Stimulated activated CD8-positive, alpha-beta memory T cell treated with anti-CD3 and anti-CD28 coated beads, Interleukin-4, amount 100 ng/mL, for 48 hours (primary cell): ENCODE measurements around the gene NT5C3A.

Experiments used
- DNase-seq: peaks from one replicate; pipeline ENCODE4 v3.0.0-alpha.2; 2020

NT5C3A gene

GRCh38 chr7:33073243-33073642, 10.7 kb upstream of the NT5C3A start:
- DNase-seq = no peak

GRCh38 chr7:33072471-33072870, 9.9 kb upstream of the NT5C3A start:
- no peak for DNase-seq

- no peak for DNase-seq
Observed at GRCh38 chr7:33070831-33071230, 8.3 kb upstream of the NT5C3A start.

- DNase-seq = no peak
Observed at GRCh38 chr7:33070277-33070676, 7.7 kb upstream of the NT5C3A start.

- DNase-seq = no peak
Observed at GRCh38 chr7:33067921-33068320, 5.3 kb upstream of the NT5C3A start.

- DNase-seq = no peak
Observed at GRCh38 chr7:33066771-33067170, 4.2 kb upstream of the NT5C3A start.

- DNase-seq = no peak
Observed at GRCh38 chr7:33065981-33066380, 3.4 kb upstream of the NT5C3A start.

GRCh38 chr7:33062782-33063443, 337 bp upstream of the NT5C3A start:
- peak; percentile 93 for DNase-seq

GRCh38 chr7:33061282-33061937, 1.2 kb downstream of the NT5C3A start:
- no peak for DNase-seq

GRCh38 chr7:33059635-33060034, 2.9 kb downstream of the NT5C3A start:
- DNase-seq = no peak

- no peak for DNase-seq
Observed at GRCh38 chr7:33055158-33055557, 7.4 kb downstream of the NT5C3A start.

GRCh38 chr7:33054261-33054964, 8.2 kb downstream of the NT5C3A start:
- DNase-seq = no peak

- DNase-seq = no peak
Observed at GRCh38 chr7:33053721-33054120, 8.9 kb downstream of the NT5C3A start.

GRCh38 chr7:33050535-33051318, 11.8 kb downstream of the NT5C3A start:
- no peak for DNase-seq

- DNase-seq = no peak
Observed at GRCh38 chr7:33048704-33049103, 13.9 kb downstream of the NT5C3A start.

- DNase-seq = no peak
Observed at GRCh38 chr7:33048257-33048656, 14.3 kb downstream of the NT5C3A start.

GRCh38 chr7:33044986-33045385, 17.6 kb downstream of the NT5C3A start:
- DNase-seq = no peak

- DNase-seq = no peak
Observed at GRCh38 chr7:33044401-33044718, 18.2 kb downstream of the NT5C3A start.

GRCh38 chr7:33043501-33044400, 18.8 kb downstream of the NT5C3A start:
- no peak for DNase-seq

GRCh38 chr7:33041631-33042428, 20.7 kb downstream of the NT5C3A start:
- no peak for DNase-seq

- DNase-seq = peak; percentile 58
Observed at GRCh38 chr7:33040803-33041516, 21.6 kb downstream of the NT5C3A start.
